Mesangial cell (primary cell): ENCODE measurements around the gene CFAP44. TPM values are rescaled to one million over a fixed set of nuclear protein-coding genes. Genes with fewer than 3 reads are reported as not detected.

Experiments used
- total RNA-seq: library from RNA; depleted of rRNA; stranded (reverse); fragments of >200 nt; gene quantifications from 2 replicates; pipeline ENCODE4 v1.2.3, GENCODE V29; 2015

Gene CFAP44, protein sequence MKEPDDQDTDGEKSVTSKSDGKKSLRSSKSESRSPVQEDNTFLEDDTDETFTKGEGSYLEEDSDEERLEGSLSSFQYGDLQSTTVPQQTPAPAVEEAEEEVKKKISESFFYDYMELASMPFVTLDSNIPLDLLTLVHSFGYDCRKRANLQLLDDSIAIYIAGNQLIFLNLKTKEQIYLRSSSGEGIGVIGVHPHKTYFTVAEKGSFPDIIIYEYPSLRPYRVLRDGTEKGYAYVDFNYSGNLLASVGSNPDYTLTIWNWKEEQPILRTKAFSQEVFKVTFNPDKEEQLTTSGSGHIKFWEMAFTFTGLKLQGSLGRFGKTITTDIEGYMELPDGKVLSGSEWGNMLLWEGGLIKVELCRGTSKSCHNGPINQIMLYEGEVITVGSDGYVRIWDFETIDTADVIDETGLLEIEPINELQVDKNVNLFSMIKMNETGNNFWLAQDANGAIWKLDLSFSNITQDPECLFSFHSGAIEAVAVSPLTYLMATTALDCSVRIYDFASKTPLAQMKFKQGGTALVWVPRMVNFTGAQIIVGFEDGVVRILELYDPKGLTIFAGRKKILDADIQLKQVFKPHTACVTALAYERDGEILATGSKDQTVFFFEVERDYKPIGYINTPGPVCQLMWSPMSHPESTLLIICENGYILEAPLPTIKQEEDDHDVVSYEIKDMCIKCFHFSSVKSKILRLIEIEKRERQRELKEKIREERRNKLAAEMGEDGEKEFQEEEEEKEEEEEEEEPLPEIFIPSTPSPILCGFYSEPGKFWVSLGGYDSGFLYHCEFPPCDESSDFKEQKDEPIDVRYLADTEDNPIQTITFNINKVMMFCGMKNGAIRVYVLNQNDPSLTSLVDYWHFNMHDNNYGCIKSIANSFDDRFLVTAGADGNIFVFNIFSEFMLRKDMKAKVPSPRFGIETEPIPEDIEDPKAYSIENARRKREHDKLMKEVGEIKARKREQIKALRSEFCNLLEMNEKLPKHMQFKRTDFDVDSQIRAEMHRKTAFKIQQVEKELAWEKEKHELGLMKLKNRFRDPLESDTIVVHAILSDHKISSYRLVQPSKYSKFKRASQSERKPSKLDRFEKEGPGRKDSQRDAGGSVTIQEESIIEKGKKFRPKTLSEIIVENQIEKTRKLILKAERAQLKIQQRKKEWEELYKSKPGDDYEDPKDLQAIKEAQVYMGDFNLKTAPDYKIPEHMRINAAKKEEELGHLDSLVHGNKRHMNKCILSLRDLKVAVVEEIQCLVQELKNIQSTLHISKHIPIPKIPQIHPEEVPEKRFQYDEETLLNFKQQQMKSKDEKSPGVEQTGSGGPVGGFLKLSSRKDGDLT (N-terminal part only)
- total RNA-seq = 0.16 and 0.51 TPM in 2 replicates

DNA sequence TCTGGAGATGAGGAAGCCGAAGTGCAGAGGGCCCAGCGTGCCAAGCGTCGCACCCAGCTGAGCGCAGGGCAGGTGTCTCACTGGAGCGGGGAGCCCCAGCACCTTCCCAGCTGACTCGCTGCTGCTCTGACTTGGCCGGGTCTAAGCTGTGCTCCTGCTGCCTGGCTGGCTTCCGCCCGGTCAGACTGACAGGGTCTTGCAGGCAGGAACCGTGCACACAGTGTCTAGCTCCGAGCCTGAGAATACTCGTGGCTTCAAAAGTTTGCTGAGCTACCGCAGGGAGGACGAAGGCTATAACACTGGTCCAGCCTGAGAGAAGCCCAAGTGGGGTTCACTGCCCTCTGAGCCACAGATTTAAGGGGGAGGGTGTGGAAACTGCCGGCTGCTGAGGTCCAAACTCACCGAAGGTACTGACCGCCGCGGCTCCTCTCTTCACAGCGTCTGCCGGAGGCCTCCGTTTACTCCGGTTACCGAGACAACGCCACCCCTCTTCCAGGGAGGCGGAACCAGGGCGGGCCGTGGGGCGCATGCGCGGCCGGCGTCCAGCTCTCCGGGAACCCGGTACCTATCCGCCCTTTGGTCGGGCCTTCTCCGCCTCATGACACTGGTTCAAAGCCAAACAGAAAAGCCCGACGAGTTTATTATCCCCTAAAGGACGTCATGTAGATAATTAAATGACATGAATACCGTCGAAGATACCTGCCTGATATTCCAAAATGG, at the start of gene CFAP44:
Gene CFAP44 (minus strand): TSS at position 443 of the 720 bp plus-strand sequence. CDS start 7,829 bp downstream, outside the sequence.

Other genes starting within 250 kb of the CFAP44 start
- 2.6 and 7.6 TPM in 2 replicates for gene BOC, start 229.9 kb downstream of the CFAP44 start, total RNA-seq
- 3.9 and 5.1 TPM in 2 replicates for gene SPICE1, start 73.7 kb upstream of the CFAP44 start, total RNA-seq
- gene SIDT1, start 91.1 kb upstream of the CFAP44 start, total RNA-seq = 0.13 TPM in 1 of 2 replicates, not detected in the other